Femur (tissue), 1 donor: Measurements from ENCODE around the gene STXBP2.

Experiments
- DNase-seq: peaks from one replicate; pipeline ENCODE4 v3.0.0-alpha.2; 2017

The STXBP2 gene

GRCh38 chr19:7614859-7615741, 21.8 kb upstream of the STXBP2 start:
- no peak for DNase-seq

GRCh38 chr19:7617172-7617571, 19.7 kb upstream of the STXBP2 start:
- no peak for DNase-seq

DNA sequence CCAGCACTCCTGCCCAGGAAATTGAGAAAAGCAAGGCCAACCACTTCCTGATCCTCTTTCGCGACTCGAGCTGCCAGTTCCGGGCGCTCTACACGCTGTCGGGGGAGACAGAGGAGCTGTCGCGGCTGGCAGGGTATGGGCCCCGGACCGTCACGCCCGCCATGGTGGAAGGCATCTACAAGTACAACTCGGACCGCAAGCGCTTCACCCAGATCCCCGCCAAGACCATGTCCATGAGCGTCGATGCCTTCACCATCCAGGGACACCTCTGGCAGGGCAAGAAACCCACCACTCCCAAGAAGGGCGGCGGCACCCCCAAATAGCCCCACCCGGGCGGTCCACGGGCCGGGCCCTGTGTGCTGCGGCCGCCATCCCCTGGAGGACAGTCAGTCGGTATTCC, 19.2 kb upstream of the STXBP2 start:
- DNase-seq: no peak

GRCh38 chr19:7618348-7618747, 18.6 kb upstream of the STXBP2 start:
- no peak for DNase-seq

DNA sequence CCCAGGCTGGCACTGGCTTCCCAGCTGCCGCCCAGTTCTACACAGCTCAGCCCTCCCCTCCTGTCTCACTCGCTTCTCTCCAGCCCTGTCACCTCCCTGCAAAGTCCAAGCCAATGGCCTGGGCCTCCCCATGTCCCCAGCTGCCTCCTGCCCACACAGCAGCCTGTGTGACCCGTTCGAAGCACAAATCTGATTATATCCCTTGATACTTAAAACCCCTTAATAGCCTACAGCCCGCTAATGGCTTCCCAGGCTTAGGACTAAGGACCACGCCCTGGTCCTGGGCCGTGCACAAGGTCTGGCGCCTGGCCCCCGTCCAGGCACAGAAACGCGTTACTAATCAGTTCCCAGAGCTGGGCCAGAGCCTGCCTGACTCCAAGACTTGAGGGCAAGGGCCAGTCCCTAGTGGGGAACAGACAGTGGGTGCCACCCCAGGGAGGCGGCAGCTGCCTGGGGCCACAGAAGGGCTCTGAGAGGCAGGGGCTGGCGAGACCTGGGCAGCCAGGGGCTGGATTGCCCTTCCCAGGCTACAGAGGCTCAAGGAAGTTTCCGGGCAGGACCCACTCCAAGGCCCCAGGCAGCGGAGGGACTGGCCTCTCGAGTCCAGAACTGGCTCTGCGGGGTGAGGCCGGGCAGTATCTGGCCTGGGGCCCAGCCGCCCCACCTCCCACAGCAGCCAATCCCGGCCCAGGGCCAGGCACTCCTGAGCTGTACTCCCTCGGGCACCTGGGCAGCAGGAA, 18.0 kb upstream of the STXBP2 start:
- DNase-seq: no peak

DNA sequence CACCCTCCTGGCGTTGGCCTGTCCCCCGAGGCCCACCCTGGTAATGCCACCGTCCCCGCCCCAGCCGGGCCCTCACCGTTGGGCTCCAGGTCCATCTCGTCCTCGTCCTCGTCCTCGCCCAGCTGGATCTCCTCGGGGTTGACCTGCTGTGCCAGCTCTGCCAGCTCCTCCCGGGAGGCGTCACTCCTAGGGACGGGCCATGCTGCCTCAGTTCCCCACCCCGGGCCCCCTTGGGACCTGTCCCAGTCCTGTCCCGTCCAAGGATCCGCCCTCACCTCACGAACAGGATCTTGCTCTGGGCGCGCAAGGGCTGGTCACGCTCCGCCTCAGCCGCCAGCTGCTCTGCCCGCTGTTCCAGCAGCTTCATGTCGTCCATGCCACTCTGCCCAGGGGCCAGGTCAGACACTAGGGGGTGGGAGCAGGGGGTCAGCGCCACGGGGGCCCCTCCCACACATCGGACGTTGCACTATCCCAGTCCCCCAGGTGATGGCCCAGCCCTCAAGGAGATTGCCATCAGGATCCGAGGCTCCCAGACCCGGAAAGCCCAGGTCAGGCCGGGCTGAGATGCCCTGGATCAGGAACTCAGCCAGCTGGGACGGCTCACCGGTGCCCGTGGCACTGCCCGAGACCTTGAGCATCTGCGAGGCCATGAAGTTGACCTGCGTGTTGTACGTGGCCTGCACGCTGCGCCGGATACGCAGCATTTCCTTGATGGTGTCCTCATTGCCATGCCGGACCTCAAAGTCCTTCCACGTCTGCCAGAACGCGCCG, 17.1 kb upstream of the STXBP2 start:
- DNase-seq: no peak

- no peak for DNase-seq
Measured at GRCh38 chr19:7620442-7621412, 16.2 kb upstream of the STXBP2 start.

DNA sequence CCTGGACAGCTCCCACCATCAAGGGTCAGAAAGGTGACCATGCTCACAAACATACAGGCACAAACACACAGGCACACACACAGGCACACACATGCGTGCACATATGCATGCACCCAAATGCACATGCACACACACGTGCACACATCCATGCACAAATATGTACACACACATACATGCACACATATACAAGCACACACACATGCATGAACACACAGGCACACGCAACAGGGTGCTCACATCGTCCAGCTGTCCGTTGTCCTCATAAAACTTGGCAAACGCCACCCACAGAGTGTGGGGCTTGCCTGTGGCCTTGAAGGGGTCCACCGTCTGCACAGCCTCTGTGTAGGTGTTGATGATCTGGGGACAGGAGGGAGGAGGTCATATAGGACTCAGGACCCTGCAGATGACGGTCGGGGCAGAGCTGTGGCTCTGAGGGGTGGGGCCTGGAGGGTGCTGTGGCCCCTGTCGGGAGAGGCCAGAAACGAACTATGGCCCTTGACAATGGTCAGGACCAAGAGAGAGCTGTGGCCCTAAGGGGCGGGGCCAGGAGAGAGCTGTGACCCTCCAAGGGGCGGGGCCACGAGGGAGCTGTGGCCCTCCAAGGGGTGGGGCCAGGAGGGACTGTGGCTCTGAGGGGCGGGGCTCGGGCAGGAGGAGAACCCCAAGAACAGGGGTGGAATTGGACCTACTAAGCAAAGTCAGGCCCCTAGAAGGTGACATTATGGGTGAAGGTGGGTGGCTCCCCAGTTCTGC, 13.8 kb upstream of the STXBP2 start:
- no peak for DNase-seq

GRCh38 chr19:7623725-7624603, 12.9 kb upstream of the STXBP2 start:
- no peak for DNase-seq

DNA sequence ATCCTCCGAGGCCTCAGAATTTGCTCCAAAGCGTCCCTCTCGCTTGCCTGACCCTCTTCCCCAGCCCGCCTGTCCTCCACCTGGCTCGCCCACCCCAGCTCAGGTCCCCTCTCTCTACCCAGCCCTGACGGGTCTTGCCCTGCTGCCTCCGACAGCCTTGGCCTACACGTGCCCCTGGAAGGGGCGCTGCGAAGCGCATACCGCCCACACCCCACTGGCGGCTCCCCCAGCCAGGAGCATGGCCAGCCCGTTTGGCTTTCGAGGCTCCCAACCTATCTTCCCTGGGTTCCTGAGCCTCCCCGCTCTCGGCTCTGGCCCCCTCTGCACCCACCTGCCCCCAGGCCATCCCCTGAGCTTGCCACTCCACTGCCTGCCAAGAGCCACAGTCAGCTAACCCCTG, 12.1 kb upstream of the STXBP2 start:
- no peak for DNase-seq

DNA sequence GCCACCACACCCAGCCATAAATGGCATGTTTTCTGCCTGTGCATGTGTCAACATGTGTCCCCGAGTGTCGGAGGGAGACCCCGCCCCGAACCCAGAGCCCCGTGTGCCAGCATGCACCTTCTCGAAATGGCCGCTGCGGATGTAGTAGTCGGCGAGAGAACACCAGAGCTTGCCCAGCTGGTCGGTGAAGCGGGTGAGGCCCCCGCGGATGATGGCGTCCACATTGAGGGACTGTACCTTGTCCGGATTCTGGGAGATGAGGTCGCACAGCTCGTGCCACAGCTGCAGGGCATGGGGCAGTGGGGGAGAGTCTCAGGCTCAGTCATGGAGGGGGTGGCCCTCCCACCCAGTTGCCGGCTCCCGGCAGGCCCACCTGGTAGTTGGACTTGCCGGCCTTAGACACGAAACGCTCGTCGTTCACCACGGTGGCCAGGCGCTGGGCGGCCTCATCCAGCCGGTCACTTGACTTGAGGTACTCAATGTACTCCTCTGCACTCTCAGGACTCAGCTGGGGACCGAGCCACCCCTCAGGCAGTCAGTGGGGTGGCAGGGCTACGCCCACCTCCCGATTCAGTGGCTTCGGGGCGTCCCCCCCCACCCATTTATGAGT, 11.0 kb upstream of the STXBP2 start:
- no peak for DNase-seq

DNA sequence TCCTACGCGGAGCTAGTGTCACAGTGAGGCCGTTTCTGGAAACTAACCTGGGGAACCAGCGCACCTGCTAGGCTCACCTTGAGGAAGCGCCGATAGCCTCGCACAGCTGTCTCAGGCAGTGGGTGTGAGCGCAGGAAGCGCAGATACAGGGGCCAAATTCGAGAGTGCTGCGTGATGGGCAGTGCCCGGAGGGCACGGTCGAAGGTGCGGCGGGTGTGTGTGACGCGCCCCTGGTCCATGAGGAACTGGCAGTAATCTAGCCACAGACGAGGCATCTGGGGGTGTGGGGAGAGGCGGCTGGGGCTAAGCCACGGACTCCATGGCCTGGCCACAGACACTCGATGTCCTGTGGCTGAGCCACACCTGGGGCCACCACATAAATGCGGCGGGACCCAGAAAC, 9.7 kb upstream of the STXBP2 start:
- no peak for DNase-seq

GRCh38 chr19:7628589-7629311, 8.2 kb upstream of the STXBP2 start:
- DNase-seq: no peak

DNA sequence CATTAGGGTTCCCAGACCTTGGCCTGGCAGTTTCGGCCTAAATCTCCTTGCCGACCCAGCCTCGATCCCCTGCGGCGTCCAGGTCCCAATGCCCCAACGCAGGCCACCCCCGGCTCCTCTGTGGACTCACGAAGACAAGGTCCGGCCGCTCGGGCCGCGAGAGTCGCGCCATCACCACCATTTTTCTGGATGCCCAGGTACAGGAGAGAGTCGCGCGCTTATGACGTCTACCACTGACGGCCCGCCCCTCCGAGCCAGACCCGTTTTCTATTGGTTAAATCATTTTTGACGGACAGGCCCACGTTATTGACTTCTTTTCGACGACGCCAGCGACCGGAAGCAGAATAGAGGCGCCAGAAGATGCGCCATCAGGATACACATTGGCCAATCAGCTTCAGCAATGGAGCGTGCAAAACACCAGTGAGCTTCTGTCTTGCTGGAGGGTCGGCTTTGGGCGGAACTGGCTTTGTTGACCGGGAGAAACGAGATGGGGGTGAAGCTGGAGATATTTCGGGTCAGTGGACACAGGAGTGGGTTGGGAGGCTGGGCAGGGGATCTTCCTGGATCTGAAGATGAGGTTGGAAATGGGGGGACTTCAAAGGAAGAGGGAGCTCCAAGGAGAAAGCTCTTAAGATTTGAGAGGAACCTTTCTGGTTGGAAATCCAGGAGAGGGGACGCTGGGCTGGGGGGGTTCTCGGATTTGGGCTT, 7.4 kb upstream of the STXBP2 start, which contains the start of the genes PET100 and XAB2:
TSS of gene PET100 (plus strand) at position 447 of the 708 bp plus-strand sequence. CDS start at position 488, 41 bp downstream.
TSS of gene XAB2 (minus strand) at position 199 of the 708 bp plus-strand sequence. CDS start at position 181, 18 bp downstream.
- DNase-seq: peak; percentile 99

GRCh38 chr19:7631577-7631976, 5.3 kb upstream of the STXBP2 start:
- DNase-seq: no peak

DNA sequence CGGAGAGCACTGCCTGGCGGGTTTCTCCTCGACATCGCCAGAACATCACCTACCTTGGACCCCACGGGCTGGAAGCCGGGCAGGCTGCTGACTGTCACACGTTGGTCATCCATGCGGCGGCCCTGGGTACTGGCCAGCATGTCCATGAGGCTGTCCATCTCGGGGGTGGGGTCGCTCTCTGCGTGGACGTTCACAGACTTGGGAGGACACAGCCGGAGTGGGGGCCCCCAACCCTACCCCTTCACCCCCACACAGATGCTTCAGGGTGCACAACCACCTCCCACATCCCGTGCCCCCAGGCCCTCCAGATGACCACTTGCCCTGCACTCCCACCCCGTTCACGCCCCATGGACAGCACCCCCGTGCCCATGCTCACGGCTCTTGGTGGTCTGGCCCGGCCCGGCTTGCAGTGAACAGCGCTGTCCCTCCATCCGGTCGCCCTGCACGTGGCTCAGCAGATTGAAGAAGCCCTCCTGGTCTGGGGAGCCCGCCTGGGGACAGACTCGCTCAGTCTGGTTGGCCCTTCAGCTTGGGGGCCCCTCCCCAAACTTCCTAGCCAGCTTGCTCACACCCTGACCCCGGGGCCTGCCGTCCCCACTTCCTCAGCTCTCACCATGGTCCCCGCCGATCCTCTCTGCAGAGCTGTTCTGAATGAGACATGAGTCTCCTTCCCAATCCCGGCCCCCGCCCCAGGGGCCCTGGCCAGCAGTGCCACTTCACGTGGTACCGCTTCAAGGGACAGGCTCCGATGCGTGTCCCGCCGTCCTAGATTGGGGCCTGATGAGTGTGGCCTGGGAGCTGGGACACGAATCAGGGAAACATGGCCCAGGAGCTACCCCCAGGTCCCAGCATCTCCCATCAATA, 4.3 kb upstream of the STXBP2 start:
- no peak for DNase-seq

DNA sequence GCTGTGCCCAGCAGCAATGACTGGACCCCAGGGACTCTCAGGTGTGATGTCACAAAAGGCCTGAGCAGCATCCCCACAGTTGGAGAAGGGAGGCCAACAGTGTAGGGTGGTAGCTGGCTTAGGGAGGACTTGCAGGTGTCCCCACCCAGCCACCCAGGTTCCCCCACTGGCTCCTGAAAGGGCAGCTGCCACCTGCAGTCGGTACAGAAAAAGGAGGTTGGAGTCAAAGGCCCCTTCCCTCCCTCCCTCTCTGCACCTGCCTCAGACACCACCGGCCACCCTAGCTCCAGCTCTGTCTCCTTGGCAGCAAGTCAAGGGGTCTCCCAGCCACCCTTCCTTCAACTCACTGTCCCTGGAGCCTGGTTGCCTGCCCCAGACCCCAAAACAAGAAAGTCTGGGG, 3.2 kb upstream of the STXBP2 start, which contains the start of gene PCP2:
TSS of gene PCP2 (minus strand) at position 22 of the 400 bp plus-strand sequence. CDS start 262 bp downstream, outside the sequence.
- DNase-seq: no peak
